Calu3 (cell line): ENCODE measurements around the gene ALAS2. TPM values are rescaled to one million over a fixed set of nuclear protein-coding genes. Genes with fewer than 3 reads are reported as not detected.

Source experiments
- BruUV-seq: library from RNA; stranded (reverse); fragments of 400-500 nt; replicated peaks from 2 replicates; lab custom pipeline; 2021; lab: Mats Ljungman, UMichigan
- CTCF ChIA-PET: fragments of 300-600 bp; sonication (Branson Sonifier 250); formaldehyde crosslinking; loops from one replicate; lab custom pipeline; 2022; ENCODE audit warnings: antibody characterized with exemption; lab: Charles Lee
- DNase-seq: peaks from one replicate; pipeline ENCODE4 v3.0.0; 2022
- H3K27ac Mint-ChIP-seq: one replicate; pipeline ENCODE4 v1.8.0; 2022; ENCODE audit warnings: mixed read lengths; ENCODE audit not compliant: unreplicated experiment
- H3K27me3 Mint-ChIP-seq: one replicate; pipeline ENCODE4 v1.8.0; 2022; ENCODE audit warnings: mixed read lengths; ENCODE audit not compliant: unreplicated experiment
- H3K36me3 Mint-ChIP-seq: one replicate; pipeline ENCODE4 v1.8.0; 2022; ENCODE audit warnings: mild to moderate bottlenecking, moderate library complexity, mixed read lengths; ENCODE audit not compliant: insufficient read depth, unreplicated experiment
- H3K4me1 Mint-ChIP-seq: one replicate; pipeline ENCODE4 v1.8.0; 2022; ENCODE audit warnings: mild to moderate bottlenecking, low read depth, mixed read lengths; ENCODE audit not compliant: unreplicated experiment
- H3K4me3 Mint-ChIP-seq: one replicate; pipeline ENCODE4 v1.8.0; 2022; ENCODE audit warnings: mild to moderate bottlenecking, low read depth, moderate library complexity, mixed read lengths; ENCODE audit not compliant: unreplicated experiment
- H3K9me3 Mint-ChIP-seq: one replicate; pipeline ENCODE4 v1.8.0; 2022; ENCODE audit warnings: low read depth, mixed read lengths; ENCODE audit not compliant: unreplicated experiment
- CTCF ChIP-seq: fragments of 200-600 bp; IDR thresholded peaks from one replicate; pipeline ENCODE4 v1.8.0; 2022; ENCODE audit warnings: antibody characterized with exemption; ENCODE audit not compliant: unreplicated experiment
- intact Hi-C: fragments of 100-400 bp; cut with micrococcal nuclease; formaldehyde crosslinking; loops from one replicate; pipeline ENCODE4 v1.10.0; 2022; ENCODE audit not compliant: unreplicated experiment
- total RNA-seq: library from RNA; stranded (reverse); gene quantifications from 2 replicates; pipeline ENCODE4 v1.2.3, GENCODE V29; 2022

ALAS2 gene
- total RNA-seq, 1 experiment from 2014 or later, result not detected

GRCh38 chrX:54964766-54965497, 65.8 kb downstream of the ALAS2 start:
- CTCF ChIA-PET, result no interaction called here
- Mint-ChIP-seq H3K36me3 (no peaks in the 10 kb centered on the region), H3K9me3 (peaks cover 3% of the 10 kb centered on the region), H3K27ac (no peak overlapping the region), H3K4me3 (no peak overlapping the region), H3K4me1 (no peaks in the 10 kb centered on the region), H3K27me3 (peaks cover 12% of the 10 kb centered on the region)
- no peak for DNase-seq
- intact Hi-C loops, result no loop called here
- TF ChIP-seq CTCF, result no peak
- BruUV-seq, result no TSS peak

- no peaks in the 10 kb centered on the region for H3K36me3 Mint-ChIP-seq
- CTCF ChIA-PET, result no interaction called here
- no peak overlapping the region for H3K4me3 Mint-ChIP-seq
- no peaks in the 10 kb centered on the region for H3K4me1 Mint-ChIP-seq
- intact Hi-C loops, result no loop called here
- no TSS peak for BruUV-seq
- peaks cover 7% of the 10 kb centered on the region for H3K9me3 Mint-ChIP-seq
- peaks cover 22% of the 10 kb centered on the region for H3K27me3 Mint-ChIP-seq
- DNase-seq, result no peak
- TF ChIP-seq CTCF, result no peak
- H3K27ac Mint-ChIP-seq, result no peak overlapping the region
Observed at GRCh38 chrX:54961750-54962149, 69.0 kb downstream of the ALAS2 start.

Other genes with a start within 250 kb of the ALAS2 start
- gene ITIH6, start 232.7 kb downstream of the ALAS2 start, total RNA-seq, result 0.47 TPM in 1 of 2 replicates, not detected in the other
- gene MAGED2, start 223.2 kb downstream of the ALAS2 start, total RNA-seq, result 78.7 and 82.5 TPM in 2 replicates
- not detected in 2 replicates for gene TRO, start 110.2 kb downstream of the ALAS2 start, total RNA-seq
- 0.31 TPM in 1 of 2 replicates, not detected in the other for gene PFKFB1, start 36.8 kb downstream of the ALAS2 start, total RNA-seq
- gene APEX2, start 30.6 kb downstream of the ALAS2 start, total RNA-seq, result 28.7 and 32.4 TPM in 2 replicates
- not detected in 2 replicates for gene PAGE2B, start 44.1 kb upstream of the ALAS2 start, total RNA-seq
- gene PAGE2, start 58.0 kb upstream of the ALAS2 start, total RNA-seq, result not detected in 2 replicates
- gene PAGE5, start 189.4 kb upstream of the ALAS2 start, total RNA-seq, result not detected in 2 replicates
- not detected in 2 replicates for gene PAGE3, start 233.9 kb upstream of the ALAS2 start, total RNA-seq